HFF-Myc (cell line): Measurements from ENCODE around the gene ACTR1B.

ENCODE experiments used
- DNase-seq: peaks from one replicate; pipeline ENCODE4 v3.0.0-alpha.2; 2011; ENCODE audit warnings: low read depth; ENCODE audit errors: extremely low read depth
- H3K4me3 ChIP-seq: replicated peaks from 2 replicates; pipeline ENCODE4 v1.5.1; 2011; ENCODE audit warnings: low read depth, mild to moderate bottlenecking, control low read depth, low read length
- CTCF ChIP-seq: IDR thresholded peaks from 2 replicates; pipeline ENCODE4 v1.5.1; 2012; ENCODE audit warnings: mild to moderate bottlenecking, low read depth, low read length, control low read depth; ENCODE audit errors: missing control alignments

The ACTR1B gene

GRCh38 chr2:97654309-97654708 lies 9.5 kb downstream of the ACTR1B start:
- H3K4me3 ChIP-seq, result no peak overlapping the region
- no peak for DNase-seq
- TF ChIP-seq CTCF, result no peak

GRCh38 chr2:97653874-97654273 lies 10.0 kb downstream of the ACTR1B start:
- no peak for TF ChIP-seq CTCF
- H3K4me3 ChIP-seq, result no peak overlapping the region
- DNase-seq, result no peak

DNA sequence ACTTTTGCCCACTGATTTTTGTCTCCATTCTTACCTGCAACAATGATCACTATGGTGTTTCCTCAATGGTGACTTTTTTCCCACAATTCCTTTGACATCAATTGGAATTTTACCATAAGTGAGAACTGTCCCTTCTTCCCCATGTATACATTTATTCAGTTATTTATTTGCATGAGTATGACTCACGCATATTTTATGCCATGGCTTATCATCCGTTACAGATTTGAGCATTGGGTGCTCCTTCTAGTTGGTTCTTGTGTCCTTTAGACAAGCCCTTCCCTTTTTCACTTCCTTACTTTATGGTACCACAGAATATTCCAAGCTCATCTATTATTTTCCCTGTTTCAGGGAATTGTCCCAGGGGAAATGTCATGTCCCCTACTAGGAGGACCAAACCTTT lies 10.4 kb downstream of the ACTR1B start:
- no peak for DNase-seq
- no peak overlapping the region for H3K4me3 ChIP-seq
- no peak for TF ChIP-seq CTCF

- no peak for TF ChIP-seq CTCF
These were observed 12.7 kb downstream of the ACTR1B start for GRCh38 chr2:97651114-97651513.

GRCh38 chr2:97646977-97647376 lies 16.9 kb downstream of the ACTR1B start:
- H3K4me3 ChIP-seq, result peak overlapping the region; percentile 76
- no peak for TF ChIP-seq CTCF
- no peak for DNase-seq

More at GRCh38 chr2:97651114-97651513, 12.7 kb downstream of the ACTR1B start:
- DNase-seq, result no peak
- no peak overlapping the region for H3K4me3 ChIP-seq

GRCh38 chr2:97645695-97646629 lies 17.9 kb downstream of the ACTR1B start, which contains the start of gene COX5B:
Gene COX5B, plus strand, starts transcription at chr2:97646062. Its CDS starts 25 bp downstream, at chr2:97646087.
- peak; percentile 91 for DNase-seq
- peak within 1 kb of the TSS; percentile 76 for H3K4me3 ChIP-seq
- TF ChIP-seq CTCF, result no peak
